MM.1S (cell line): ENCODE measurements around the gene ALAS1.

Experiments used
- EZH2 ChIP-seq: fragments of 300-600 bp; sonication (generic); optimal IDR thresholded peaks from 2 replicates; pipeline ENCODE3; 2017; ENCODE audit warnings: low read depth, mild to moderate bottlenecking, antibody characterized with exemption, low read length, mixed read lengths
- TF ChIP-seq, protein P1 (sequence below): fragments of 300-600 bp; sonication (generic); IDR thresholded peaks from 2 replicates; pipeline ENCODE4 v1.5.1; 2016; ENCODE audit warnings: antibody characterized with exemption, low read length, mixed read lengths

- TF ChIP-seq, protein P1, sequence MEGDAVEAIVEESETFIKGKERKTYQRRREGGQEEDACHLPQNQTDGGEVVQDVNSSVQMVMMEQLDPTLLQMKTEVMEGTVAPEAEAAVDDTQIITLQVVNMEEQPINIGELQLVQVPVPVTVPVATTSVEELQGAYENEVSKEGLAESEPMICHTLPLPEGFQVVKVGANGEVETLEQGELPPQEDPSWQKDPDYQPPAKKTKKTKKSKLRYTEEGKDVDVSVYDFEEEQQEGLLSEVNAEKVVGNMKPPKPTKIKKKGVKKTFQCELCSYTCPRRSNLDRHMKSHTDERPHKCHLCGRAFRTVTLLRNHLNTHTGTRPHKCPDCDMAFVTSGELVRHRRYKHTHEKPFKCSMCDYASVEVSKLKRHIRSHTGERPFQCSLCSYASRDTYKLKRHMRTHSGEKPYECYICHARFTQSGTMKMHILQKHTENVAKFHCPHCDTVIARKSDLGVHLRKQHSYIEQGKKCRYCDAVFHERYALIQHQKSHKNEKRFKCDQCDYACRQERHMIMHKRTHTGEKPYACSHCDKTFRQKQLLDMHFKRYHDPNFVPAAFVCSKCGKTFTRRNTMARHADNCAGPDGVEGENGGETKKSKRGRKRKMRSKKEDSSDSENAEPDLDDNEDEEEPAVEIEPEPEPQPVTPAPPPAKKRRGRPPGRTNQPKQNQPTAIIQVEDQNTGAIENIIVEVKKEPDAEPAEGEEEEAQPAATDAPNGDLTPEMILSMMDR: no peak
- TF ChIP-seq EZH2: no peak
Measured at GRCh38 chr3:52257911-52258310, 60.0 kb downstream of the ALAS1 start.
